K562 (cell line): ENCODE data around the gene LIMS1. TPM values are rescaled to one million over a fixed set of nuclear protein-coding genes. Genes with fewer than 3 reads are reported as not detected.
A peak's percentile ranks its signal among the peaks of the same experiment; 100 is the strongest.

Experiments
- ARID1B ChIP-seq: fragments of 450-650 bp; IDR thresholded peaks from 2 replicates; pipeline ENCODE4 v1.6.1; 2016; ENCODE audit warnings: antibody characterized with exemption, mild to moderate bottlenecking, inconsistent platforms
- CBFA2T2 ChIP-seq: fragments of 450-650 bp; conservative IDR thresholded peaks from 2 replicates; pipeline ENCODE4 v1.6.1; 2017; ENCODE audit warnings: mild to moderate bottlenecking
- CREM ChIP-seq: IDR thresholded peaks from 2 replicates; pipeline ENCODE4 v1.6.1; 2014; ENCODE audit warnings: antibody characterized with exemption, low read depth
- ELF4 ChIP-seq: fragments of 450-650 bp; formaldehyde crosslinking; IDR thresholded peaks from 2 replicates; pipeline ENCODE4 v1.4.0; 2022; ENCODE audit warnings: missing genetic modification characterization
- JUN ChIP-seq, 2 experiments: sonication (generic) in 1 of 2; formaldehyde crosslinking in 1 of 2; IDR thresholded peaks; 2 replicates each; pipeline versions ENCODE4 v1.6.1 to v1.8.0; 2012 to 2022; ENCODE audit warnings: borderline replicate concordance in 2 of 2, mild to moderate bottlenecking in 2 of 2, improper control_type of control experiment in 1 of 2, low read depth in 1 of 2, low read length in 1 of 2, missing genetic modification reagents in 1 of 2
- MEIS2 ChIP-seq: fragments of 450-650 bp; IDR thresholded peaks from 2 replicates; pipeline ENCODE4 v1.6.1; 2014; ENCODE audit warnings: mild to moderate bottlenecking; ENCODE audit not compliant: partially characterized antibody
- PCBP2 ChIP-seq: fragments of 200-400 bp; formaldehyde crosslinking; IDR thresholded peaks from 2 replicates; pipeline ENCODE4 v1.6.1; 2018; ENCODE audit warnings: low read length, low read depth, mild to moderate bottlenecking, moderate library complexity; ENCODE audit not compliant: poor library complexity, severe bottlenecking
- POLR2AphosphoS5 ChIP-seq: IDR thresholded peaks from 2 replicates; pipeline ENCODE4 v1.6.1; 2011; ENCODE audit warnings: mild to moderate bottlenecking, low read depth, low read length, moderate library complexity; ENCODE audit not compliant: control insufficient read depth, insufficient read depth
- PYGO2 ChIP-seq: fragments of 450-650 bp; IDR thresholded peaks from 2 replicates; pipeline ENCODE4 v1.6.1; 2016; ENCODE audit warnings: mild to moderate bottlenecking, missing genetic modification characterization, moderate library complexity, missing compliant biosample characterization
- TAL1 ChIP-seq: fragments of 450-650 bp; IDR thresholded peaks from 2 replicates; pipeline ENCODE4 v1.6.1; 2016; ENCODE audit warnings: mild to moderate bottlenecking
- U2AF1 ChIP-seq: fragments of 200-400 bp; formaldehyde crosslinking; optimal IDR thresholded peaks from 2 replicates; pipeline ENCODE3; 2017; ENCODE audit warnings: mild to moderate bottlenecking, low read depth, low read length, moderate library complexity
- ZNF174 ChIP-seq: fragments of 250-450 bp; sonication (Bioruptor Pico); IDR thresholded peaks from 2 replicates; pipeline ENCODE4 v1.4.0; 2020; ENCODE audit warnings: mild to moderate bottlenecking
- polyA plus RNA-seq, 8 experiments: library from polyadenylated mRNA; depleted of rRNA in 4 of 8; stranded (reverse) in 5 of 8; unstranded in 3 of 8; fragments of >200 nt; fragmentation: Nextera tagmentation in 2 of 8; fragmentation: Illumina TruSeq in 1 of 8; extraction: Ambion mirVana in 2 of 8; extraction: Trizol in 1 of 8; gene quantifications; 2 replicates each; pipeline versions ENCODE4 v1.2.1 to v1.2.3, GENCODE V29; 2011 to 2014; ENCODE audit warnings: inconsistent platforms in 1 of 8, missing spikeins in 1 of 8
- total RNA-seq, 7 experiments: library from RNA; depleted of rRNA in 6 of 7; stranded (reverse); fragments of >200 nt in 6 of 7; fragmentation: Illumina TruSeq in 2 of 7; extraction: Trizol in 2 of 7; gene quantifications; 2 replicates each; pipeline versions ENCODE4 v1.2.1 to v1.2.3, GENCODE V29; 2011 to 2021; ENCODE audit warnings: low replicate concordance in 1 of 7
- TF ChIP-seq, protein P1 (sequence below): sonication (generic); formaldehyde crosslinking; IDR thresholded peaks from 2 replicates; pipeline ENCODE4 v1.8.0; 2022; ENCODE audit warnings: mild to moderate bottlenecking, missing genetic modification reagents
- TF ChIP-seq, protein P2 (sequence below): fragments of 450-650 bp; IDR thresholded peaks from 2 replicates; pipeline ENCODE4 v1.6.1; 2018; ENCODE audit not compliant: partially characterized antibody
- TF ChIP-seq, protein P3 (sequence below), 2 experiments: fragments of 450-650 bp; IDR thresholded peaks; 2 replicates each; pipeline ENCODE4 v1.6.1; 2016

The LIMS1 gene
- total and polyA plus RNA-seq, 9 of the 15 experiments (the other 6 are each of a cell fraction or from before 2014, with no cell fraction given) = 52.8 to 134 (median 81.0) TPM

DNA sequence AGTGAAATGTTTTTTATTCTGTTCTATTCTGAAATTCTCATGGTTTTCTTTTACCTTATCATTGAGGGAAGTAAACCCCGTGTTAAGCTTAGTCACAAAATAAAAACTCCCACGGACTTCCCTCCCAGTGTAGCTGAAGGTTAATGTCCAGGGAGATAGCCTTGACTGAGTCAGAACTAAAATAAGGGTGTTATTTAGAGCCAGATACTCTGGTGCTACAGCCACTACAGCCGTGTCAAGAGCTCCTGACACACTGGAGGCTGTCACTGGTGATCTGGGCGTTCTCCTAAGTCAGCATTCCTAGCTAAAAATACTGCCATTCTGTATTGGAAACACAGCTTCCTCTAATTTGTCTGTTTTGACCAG, 103.0 kb downstream of the LIMS1 start (continued):
- TF ChIP-seq U2AF1 (no peak), TAL1 (no peak), POLR2AphosphoS5 (peak; percentile 50; the same call in 1 of the 2 replicates), CREM (peak; percentile 40; the same call in 1 of the 2 replicates), PCBP2 (no peak), ELF4 (CRISPR knock-in tag) (no peak), PYGO2 (no peak), ZNF174 (CRISPR knock-in tag) (no peak), JUN (IDR thresholded peaks at IDR 0.05; ENCODE audit: borderline replicate concordance, low read depth, low read length) (peak; percentile 86; the same call in 1 of the 2 replicates), JUN (CRISPR knock-in tag; IDR thresholded peaks at IDR 0.05; ENCODE audit: borderline replicate concordance) (no peak), MEIS2 (peak; percentile 53), CBFA2T2 (peak; percentile 38), ARID1B (peak; percentile 83)
- TF ChIP-seq, protein P1, sequence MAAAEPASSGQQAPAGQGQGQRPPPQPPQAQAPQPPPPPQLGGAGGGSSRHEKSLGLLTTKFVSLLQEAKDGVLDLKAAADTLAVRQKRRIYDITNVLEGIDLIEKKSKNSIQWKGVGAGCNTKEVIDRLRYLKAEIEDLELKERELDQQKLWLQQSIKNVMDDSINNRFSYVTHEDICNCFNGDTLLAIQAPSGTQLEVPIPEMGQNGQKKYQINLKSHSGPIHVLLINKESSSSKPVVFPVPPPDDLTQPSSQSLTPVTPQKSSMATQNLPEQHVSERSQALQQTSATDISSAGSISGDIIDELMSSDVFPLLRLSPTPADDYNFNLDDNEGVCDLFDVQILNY = no peak
- TF ChIP-seq, protein P2, sequence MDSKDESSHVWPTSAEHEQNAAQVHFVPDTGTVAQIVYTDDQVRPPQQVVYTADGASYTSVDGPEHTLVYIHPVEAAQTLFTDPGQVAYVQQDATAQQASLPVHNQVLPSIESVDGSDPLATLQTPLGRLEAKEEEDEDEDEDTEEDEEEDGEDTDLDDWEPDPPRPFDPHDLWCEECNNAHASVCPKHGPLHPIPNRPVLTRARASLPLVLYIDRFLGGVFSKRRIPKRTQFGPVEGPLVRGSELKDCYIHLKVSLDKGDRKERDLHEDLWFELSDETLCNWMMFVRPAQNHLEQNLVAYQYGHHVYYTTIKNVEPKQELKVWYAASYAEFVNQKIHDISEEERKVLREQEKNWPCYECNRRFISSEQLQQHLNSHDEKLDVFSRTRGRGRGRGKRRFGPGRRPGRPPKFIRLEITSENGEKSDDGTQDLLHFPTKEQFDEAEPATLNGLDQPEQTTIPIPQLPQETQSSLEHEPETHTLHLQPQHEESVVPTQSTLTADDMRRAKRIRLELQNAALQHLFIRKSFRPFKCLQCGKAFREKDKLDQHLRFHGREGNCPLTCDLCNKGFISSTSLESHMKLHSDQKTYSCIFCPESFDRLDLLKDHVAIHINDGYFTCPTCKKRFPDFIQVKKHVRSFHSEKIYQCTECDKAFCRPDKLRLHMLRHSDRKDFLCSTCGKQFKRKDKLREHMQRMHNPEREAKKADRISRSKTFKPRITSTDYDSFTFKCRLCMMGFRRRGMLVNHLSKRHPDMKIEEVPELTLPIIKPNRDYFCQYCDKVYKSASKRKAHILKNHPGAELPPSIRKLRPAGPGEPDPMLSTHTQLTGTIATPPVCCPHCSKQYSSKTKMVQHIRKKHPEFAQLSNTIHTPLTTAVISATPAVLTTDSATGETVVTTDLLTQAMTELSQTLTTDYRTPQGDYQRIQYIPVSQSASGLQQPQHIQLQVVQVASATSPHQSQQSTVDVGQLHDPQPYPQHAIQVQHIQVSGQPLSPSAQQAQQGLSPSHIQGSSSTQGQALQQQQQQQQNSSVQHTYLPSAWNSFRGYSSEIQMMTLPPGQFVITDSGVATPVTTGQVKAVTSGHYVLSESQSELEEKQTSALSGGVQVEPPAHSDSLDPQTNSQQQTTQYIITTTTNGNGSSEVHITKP = no peak
- TF ChIP-seq, protein P3, sequence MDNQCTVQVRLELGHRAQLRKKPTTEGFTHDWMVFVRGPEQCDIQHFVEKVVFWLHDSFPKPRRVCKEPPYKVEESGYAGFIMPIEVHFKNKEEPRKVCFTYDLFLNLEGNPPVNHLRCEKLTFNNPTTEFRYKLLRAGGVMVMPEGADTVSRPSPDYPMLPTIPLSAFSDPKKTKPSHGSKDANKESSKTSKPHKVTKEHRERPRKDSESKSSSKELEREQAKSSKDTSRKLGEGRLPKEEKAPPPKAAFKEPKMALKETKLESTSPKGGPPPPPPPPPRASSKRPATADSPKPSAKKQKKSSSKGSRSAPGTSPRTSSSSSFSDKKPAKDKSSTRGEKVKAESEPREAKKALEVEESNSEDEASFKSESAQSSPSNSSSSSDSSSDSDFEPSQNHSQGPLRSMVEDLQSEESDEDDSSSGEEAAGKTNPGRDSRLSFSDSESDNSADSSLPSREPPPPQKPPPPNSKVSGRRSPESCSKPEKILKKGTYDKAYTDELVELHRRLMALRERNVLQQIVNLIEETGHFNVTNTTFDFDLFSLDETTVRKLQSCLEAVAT (IDR thresholded peaks at IDR 0.05) = no peak
